PC-3 (cell line): ENCODE measurements around the gene NAALADL1.

Source experiments
- EZH2 ChIP-seq: fragments of 300-600 bp; sonication (generic); IDR thresholded peaks from one replicate; pipeline ENCODE4 v1.6.1; 2017; ENCODE audit warnings: antibody characterized with exemption, mild to moderate bottlenecking, low read length; ENCODE audit not compliant: unreplicated experiment
- EZH2phosphoT487 ChIP-seq: fragments of 300-600 bp; sonication (generic); IDR thresholded peaks from 2 replicates; pipeline ENCODE4 v1.6.1; 2018; ENCODE audit warnings: mild to moderate bottlenecking, antibody characterized with exemption, low read length, borderline replicate concordance
- TF ChIP-seq, protein P1 (sequence below): fragments of 300-600 bp; sonication (generic); conservative IDR thresholded peaks from 2 replicates; pipeline ENCODE4 v1.5.1; 2017; ENCODE audit warnings: antibody characterized with exemption, low read depth, mild to moderate bottlenecking, low read length

GRCh38 chr11:65087827-65088226 lies 29.5 kb upstream of the NAALADL1 start:
- TF ChIP-seq, protein P1, sequence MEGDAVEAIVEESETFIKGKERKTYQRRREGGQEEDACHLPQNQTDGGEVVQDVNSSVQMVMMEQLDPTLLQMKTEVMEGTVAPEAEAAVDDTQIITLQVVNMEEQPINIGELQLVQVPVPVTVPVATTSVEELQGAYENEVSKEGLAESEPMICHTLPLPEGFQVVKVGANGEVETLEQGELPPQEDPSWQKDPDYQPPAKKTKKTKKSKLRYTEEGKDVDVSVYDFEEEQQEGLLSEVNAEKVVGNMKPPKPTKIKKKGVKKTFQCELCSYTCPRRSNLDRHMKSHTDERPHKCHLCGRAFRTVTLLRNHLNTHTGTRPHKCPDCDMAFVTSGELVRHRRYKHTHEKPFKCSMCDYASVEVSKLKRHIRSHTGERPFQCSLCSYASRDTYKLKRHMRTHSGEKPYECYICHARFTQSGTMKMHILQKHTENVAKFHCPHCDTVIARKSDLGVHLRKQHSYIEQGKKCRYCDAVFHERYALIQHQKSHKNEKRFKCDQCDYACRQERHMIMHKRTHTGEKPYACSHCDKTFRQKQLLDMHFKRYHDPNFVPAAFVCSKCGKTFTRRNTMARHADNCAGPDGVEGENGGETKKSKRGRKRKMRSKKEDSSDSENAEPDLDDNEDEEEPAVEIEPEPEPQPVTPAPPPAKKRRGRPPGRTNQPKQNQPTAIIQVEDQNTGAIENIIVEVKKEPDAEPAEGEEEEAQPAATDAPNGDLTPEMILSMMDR, result no peak
- TF ChIP-seq EZH2 (no peak), EZH2phosphoT487 (no peak)
